HCT116 (cell line): Measurements from ENCODE around the gene CCNK. TPM values are rescaled to one million over a fixed set of nuclear protein-coding genes. Genes with fewer than 3 reads are reported as not detected.

Experiments
- ATAC-seq: fragments of 200-7000 bp; cut with Tn5 transposase; 2 replicates; pipeline ENCODE4 v1.9.1; 2020; ENCODE audit warnings: mild to moderate bottlenecking, moderate library complexity
- BruUV-seq: library from RNA; stranded (reverse); fragments of 400-500 nt; replicated peaks from 2 replicates; lab custom pipeline; 2021; lab: Mats Ljungman, UMichigan
- CTCF ChIA-PET: fragments of 300-600 bp; sonication (Branson Sonifier 250); formaldehyde crosslinking; loops from one replicate; lab custom pipeline; 2021; ENCODE audit warnings: antibody characterized with exemption; lab: Charles Lee
- POLR2A ChIA-PET: fragments of 300-600, 350-600 bp; sonication (Branson Sonifier 250); formaldehyde crosslinking; loops from one replicate; lab custom pipeline; 2021; ENCODE audit warnings: antibody characterized with exemption; lab: Charles Lee
- RAD21 ChIA-PET, 2 experiments: fragments of 300-600 bp; sonication (Branson Sonifier 250); formaldehyde crosslinking; loops; one replicate each; lab custom pipeline; 2023; ENCODE audit warnings: low total read pairs in 2 of 2; ENCODE audit not compliant: uncharacterized antibody in 2 of 2, unreplicated experiment in 2 of 2, low non-redundant PET in 1 of 2; lab: Charles Lee
- DNase-seq: peaks from one replicate; pipeline ENCODE4 v3.0.0-alpha.2; 2010; ENCODE audit warnings: low read depth, low spot score
- H2AFZ ChIP-seq: fragments of 200-600 bp; shearing (Covaris generic), sonication (generic); 2 replicates; pipeline ENCODE4 v1.6.1; 2017; ENCODE audit warnings: low read depth, mixed run types, mixed read lengths, antibody characterized with exemption, low read length; ENCODE audit not compliant: poor library complexity, severe bottlenecking
- H3K27ac ChIP-seq: 2 replicates; pipeline ENCODE4 v1.5.1; 2012; ENCODE audit warnings: low read depth, low read length
- H3K27me3 ChIP-seq: fragments of 200-600 bp; sonication (generic); 2 replicates; pipeline ENCODE4 v1.6.1; 2016; ENCODE audit warnings: mixed run types, low read length, mixed read lengths; ENCODE audit not compliant: insufficient read depth
- H3K36me3 ChIP-seq, 2 experiments: fragments of 200-500 bp in 1 of 2; fragments of 200-600 bp in 1 of 2; sonication (Bioruptor generic) in 1 of 2; sonication (generic) in 1 of 2; 2 replicates each; pipeline versions ENCODE4 v1.5.1 to v1.6.1; 2014 to 2016; ENCODE audit warnings: low read length in 2 of 2, inconsistent platforms in 1 of 2, mixed read lengths in 1 of 2, mixed run types in 1 of 2; ENCODE audit not compliant: insufficient read depth in 2 of 2, control insufficient read depth in 1 of 2
- H3K4me1 ChIP-seq, 2 experiments: fragments of 200-600 bp in 1 of 2; sonication (generic) in 1 of 2; 2 replicates each; pipeline versions ENCODE4 v1.5.1 to v1.6.1; 2012 to 2017; ENCODE audit warnings: low read length in 2 of 2, inconsistent platforms in 1 of 2, mild to moderate bottlenecking in 1 of 2, mixed read lengths in 1 of 2, mixed run types in 1 of 2, moderate library complexity in 1 of 2; ENCODE audit not compliant: insufficient read depth in 2 of 2, control insufficient read depth in 1 of 2
- H3K4me2 ChIP-seq: fragments of 200-600 bp; sonication (generic); 2 replicates; pipeline ENCODE4 v1.6.1; 2017; ENCODE audit warnings: mixed run types, low read length, mixed read lengths
- H3K4me3 ChIP-seq, 2 experiments: fragments of 200-600 bp in 1 of 2; sonication (generic) in 1 of 2; replicated peaks in 1 of 2; 2 replicates each; pipeline ENCODE4 v1.5.1; 2011 to 2016; ENCODE audit warnings: low read length in 2 of 2, control low read depth in 1 of 2, low read depth in 1 of 2, mild to moderate bottlenecking in 1 of 2, mixed read lengths in 1 of 2, mixed run types in 1 of 2
- H3K79me2 ChIP-seq: fragments of 200-600 bp; sonication (generic); 2 replicates; pipeline ENCODE4 v1.6.1; 2017; ENCODE audit warnings: mild to moderate bottlenecking, mixed run types, low read length, moderate library complexity, mixed read lengths; ENCODE audit not compliant: insufficient read depth
- H3K9ac ChIP-seq: fragments of 200-600 bp; sonication (generic); 2 replicates; pipeline ENCODE4 v1.6.1; 2016; ENCODE audit warnings: low read length, mixed read lengths
- H3K9me2 ChIP-seq: fragments of 200-600 bp; sonication (generic), shearing (Covaris generic); 2 replicates; pipeline ENCODE4 v1.6.1; 2017; ENCODE audit warnings: mixed run types, mild to moderate bottlenecking, moderate library complexity; ENCODE audit not compliant: insufficient read depth
- H3K9me3 ChIP-seq, 2 experiments: fragments of 200-500 bp in 1 of 2; fragments of 200-600 bp in 1 of 2; sonication (Bioruptor generic) in 1 of 2; sonication (generic) in 1 of 2; 2 replicates each; pipeline ENCODE4 v1.6.1; 2014 to 2017; ENCODE audit warnings: low read length in 2 of 2, mixed read lengths in 2 of 2, inconsistent platforms in 1 of 2, low read depth in 1 of 2, mild to moderate bottlenecking in 1 of 2, mixed run types in 1 of 2, moderate library complexity in 1 of 2; ENCODE audit not compliant: control insufficient read depth in 1 of 2, insufficient read depth in 1 of 2
- H4K20me1 ChIP-seq: fragments of 200-600 bp; sonication (generic), shearing (Covaris generic); 2 replicates; pipeline ENCODE4 v1.6.1; 2017; ENCODE audit warnings: mixed run types, mild to moderate bottlenecking, moderate library complexity; ENCODE audit not compliant: insufficient read depth
- CBX3 ChIP-seq: IDR thresholded peaks from 2 replicates; pipeline ENCODE4 v1.6.1; 2012; ENCODE audit warnings: low read depth
- CEBPB ChIP-seq: IDR thresholded peaks from 2 replicates; pipeline ENCODE4 v1.6.1; 2012; ENCODE audit warnings: low read depth
- ELF1 ChIP-seq: IDR thresholded peaks from 2 replicates; pipeline ENCODE4 v1.6.1; 2012; ENCODE audit warnings: low read depth, borderline replicate concordance
- EZH2 ChIP-seq: fragments of 200-600 bp; sonication (generic); IDR thresholded peaks from 2 replicates; pipeline ENCODE4 v1.6.1; 2017; ENCODE audit warnings: antibody characterized with exemption, mixed run types
- EZH2phosphoT487 ChIP-seq: fragments of 200-600 bp; IDR thresholded peaks from 2 replicates; pipeline ENCODE4 v1.6.1; 2018; ENCODE audit warnings: antibody characterized with exemption, borderline replicate concordance
- FOSL1 ChIP-seq: IDR thresholded peaks from 2 replicates; pipeline ENCODE4 v1.6.1; 2012; ENCODE audit warnings: low read depth
- JUND ChIP-seq: IDR thresholded peaks from 2 replicates; pipeline ENCODE4 v1.6.1; 2012
- POLR2A ChIP-seq: IDR thresholded peaks from 2 replicates; pipeline ENCODE4 v1.7.0; 2011; ENCODE audit warnings: borderline replicate concordance; ENCODE audit not compliant: insufficient read depth, insufficient read length; ENCODE audit errors: extremely low read depth
- POLR2AphosphoS5 ChIP-seq: IDR thresholded peaks from 2 replicates; pipeline ENCODE4 v1.6.1; 2011; ENCODE audit warnings: mild to moderate bottlenecking, low read depth, low read length, moderate library complexity
- SIN3A ChIP-seq: IDR thresholded peaks from 2 replicates; pipeline ENCODE4 v1.6.1; 2012; ENCODE audit warnings: low read depth
- YY1 ChIP-seq: IDR thresholded peaks from 2 replicates; pipeline ENCODE4 v1.6.1; 2011; ENCODE audit warnings: low read length, low read depth, moderate library complexity, mild to moderate bottlenecking; ENCODE audit not compliant: insufficient replicate concordance; ENCODE audit errors: extremely low read depth
- ZFX ChIP-seq: fragments of 450-650 bp; IDR thresholded peaks from 2 replicates; pipeline ENCODE4 v1.6.1; 2017
- ZNF274 ChIP-seq: fragments of 200-500 bp; sonication (Bioruptor generic); IDR thresholded peaks from 2 replicates; pipeline ENCODE4 v1.6.1; 2014; ENCODE audit warnings: mild to moderate bottlenecking, low read depth, low read length, inconsistent platforms
- intact Hi-C: fragments of 100-400 bp; cut with micrococcal nuclease; formaldehyde crosslinking; loops from 2 replicates; pipeline ENCODE4 v1.10.0; 2022
- total RNA-seq: library from RNA; stranded (reverse); gene quantifications from one replicate; pipeline ENCODE4 v1.2.1, GENCODE V29; 2021; ENCODE audit not compliant: unreplicated experiment

The CCNK gene
- total RNA-seq, 1 experiment from 2014 or later: 68.2 TPM

- no peak for ATAC-seq
- BruUV-seq: no TSS peak
- Histone ChIP-seq H3K9me3 (no peaks in the 10 kb centered on the region), H3K4me2 (no peak overlapping the region), H4K20me1 (no peaks in the 10 kb centered on the region), H3K27me3 (no peaks in the 10 kb centered on the region), H3K27ac (no peak overlapping the region), H2AFZ (no peak overlapping the region), H3K4me3 (no peak overlapping the region), H3K36me3 (no peaks in the 10 kb centered on the region), H3K79me2 (peaks cover 43% of the 10 kb centered on the region), H3K9ac (no peak overlapping the region), H3K9me2 (no peaks in the 10 kb centered on the region), H3K4me1 (peaks cover 18 to 35% of the 10 kb centered on the region in 2 experiments)
- ChIA-PET RAD21 (no interaction called here), CTCF (no interaction called here), POLR2A (no interaction called here)
- intact Hi-C loops: no loop called here
- no peak for DNase-seq
- TF ChIP-seq SIN3A: no peak
- TF ChIP-seq EZH2phosphoT487: no peak
- no peak for TF ChIP-seq YY1
- no peak for TF ChIP-seq JUND
- TF ChIP-seq ZFX: no peak
- TF ChIP-seq CEBPB: no peak
- no peak for TF ChIP-seq EZH2
- TF ChIP-seq POLR2A: no peak
- no peak for TF ChIP-seq ELF1
These were observed 58.3 kb downstream of the CCNK start for GRCh38 chr14:99539491-99539890.

GRCh38 chr14:99540196-99541032 is 59.2 kb downstream of the CCNK start:
- no peak for TF ChIP-seq FOSL1
- TF ChIP-seq EZH2phosphoT487: no peak
- TF ChIP-seq SIN3A: no peak
- no peak for TF ChIP-seq ZNF274
- TF ChIP-seq POLR2AphosphoS5: no peak
- no peak for TF ChIP-seq CBX3
- TF ChIP-seq, all 23 proteins: peak for 0
- ATAC-seq (no peak), DNase-seq (no peak)
- Histone ChIP-seq H3K9me3 (no peaks in the 10 kb centered on the region), H3K4me3 (no peak overlapping the region), H3K79me2 (peaks cover 47% of the 10 kb centered on the region), H3K36me3 (no peaks in the 10 kb centered on the region), H2AFZ (no peak overlapping the region), H3K4me1 (peaks cover 18 to 35% of the 10 kb centered on the region in 2 experiments), H3K9me2 (no peaks in the 10 kb centered on the region), H4K20me1 (no peaks in the 10 kb centered on the region), H3K27me3 (no peaks in the 10 kb centered on the region), H3K9ac (no peak overlapping the region), H3K27ac (no peak overlapping the region), H3K4me2 (no peak overlapping the region)
- intact Hi-C loops: no loop called here
- POLR2A ChIA-PET: no interaction called here
- CTCF ChIA-PET: no interaction called here
- BruUV-seq: no TSS peak
- RAD21 ChIA-PET: no interaction called here
